A673 (cell line): ENCODE data around the gene SERPINB10. TPM values are rescaled to one million over a fixed set of nuclear protein-coding genes. Genes with fewer than 3 reads are reported as not detected.

Experiments used
- BruUV-seq: library from RNA; stranded (reverse); fragments of 400-500 nt; replicated peaks from 2 replicates; lab custom pipeline; 2021; lab: Mats Ljungman, UMichigan
- CTCF ChIA-PET: fragments of 300-600 bp; sonication (Branson Sonifier 250); formaldehyde crosslinking; loops from one replicate; lab custom pipeline; 2022; ENCODE audit warnings: antibody characterized with exemption; lab: Charles Lee
- POLR2A ChIA-PET: fragments of 300-600 bp; sonication (Branson Sonifier 250); formaldehyde crosslinking; loops from one replicate; lab custom pipeline; 2022; ENCODE audit warnings: antibody characterized with exemption; ENCODE audit not compliant: low non-redundant PET; lab: Charles Lee
- DNase-seq: peaks from one replicate; pipeline ENCODE4 v3.0.0-alpha.2; 2015; ENCODE audit warnings: low spot score
- H3K27ac ChIP-seq: fragments of 200-600 bp; sonication (generic); 2 replicates; pipeline ENCODE4 v1.5.1; 2016; ENCODE audit warnings: mixed run types, low read depth, mild to moderate bottlenecking, mixed read lengths, antibody characterized with exemption, low read length; ENCODE audit not compliant: poor library complexity, severe bottlenecking
- H3K27me3 ChIP-seq: fragments of 200-600 bp; sonication (generic); replicated peaks from 2 replicates; pipeline ENCODE4 v1.6.1; 2017; ENCODE audit warnings: mixed run types, low read depth, mild to moderate bottlenecking, mixed read lengths, antibody characterized with exemption, low read length; ENCODE audit not compliant: insufficient read depth, poor library complexity
- H3K36me3 ChIP-seq: fragments of 200-600 bp; sonication (generic); 2 replicates; pipeline ENCODE4 v1.6.1; 2016; ENCODE audit warnings: mixed run types, mild to moderate bottlenecking, mixed read lengths, antibody characterized with exemption, low read length; ENCODE audit not compliant: insufficient read depth, poor library complexity, severe bottlenecking
- H3K4me1 ChIP-seq: fragments of 200-600 bp; sonication (generic); 2 replicates; pipeline ENCODE4 v1.6.1; 2017; ENCODE audit warnings: mixed run types, mild to moderate bottlenecking, mixed read lengths, antibody characterized with exemption, low read length; ENCODE audit not compliant: insufficient read depth, poor library complexity, severe bottlenecking
- H3K4me3 ChIP-seq: fragments of 200-600 bp; sonication (generic); 2 replicates; pipeline ENCODE4 v1.5.1; 2016; ENCODE audit warnings: low read depth, mixed run types, mild to moderate bottlenecking, mixed read lengths, low read length; ENCODE audit not compliant: poor library complexity, severe bottlenecking
- H3K9me3 ChIP-seq: fragments of 200-600 bp; sonication (generic); 2 replicates; pipeline ENCODE4 v1.6.1; 2016; ENCODE audit warnings: mixed run types, low read depth, mild to moderate bottlenecking, mixed read lengths, antibody characterized with exemption, low read length; ENCODE audit not compliant: poor library complexity, severe bottlenecking
- CTCF ChIP-seq: fragments of 300-800, 200-600 bp; sonication (generic); conservative IDR thresholded peaks from 2 replicates; pipeline ENCODE4 v1.5.1; 2017; ENCODE audit warnings: low read depth, mild to moderate bottlenecking, antibody characterized with exemption, low read length, moderate library complexity, mixed read lengths
- EZH2 ChIP-seq: fragments of 200-600 bp; sonication (generic); IDR thresholded peaks from 2 replicates; pipeline ENCODE4 v1.6.1; 2017; ENCODE audit warnings: borderline replicate concordance, low read depth, mild to moderate bottlenecking, mixed read lengths, antibody characterized with exemption, low read length; ENCODE audit not compliant: poor library complexity, severe bottlenecking
- intact Hi-C: fragments of 100-400 bp; cut with micrococcal nuclease; formaldehyde crosslinking; loops from one replicate; pipeline ENCODE4 v1.10.0; 2022; ENCODE audit not compliant: unreplicated experiment
- total RNA-seq: library from RNA; stranded (reverse); gene quantifications from 2 replicates; pipeline ENCODE4 v1.2.3, GENCODE V29; 2021

Gene SERPINB10
- total RNA-seq, 1 experiment from 2014 or later: not detected

GRCh38 chr18:63860531-63860930 lies 47.2 kb upstream of the SERPINB10 start:
- TF ChIP-seq CTCF (no peak), EZH2 (no peak)
- POLR2A ChIA-PET: no interaction called here
- no peaks in the 10 kb centered on the region for H3K27me3 ChIP-seq
- no peaks in the 10 kb centered on the region for H3K4me1 ChIP-seq
- DNase-seq: no peak
- CTCF ChIA-PET: no interaction called here
- no peak overlapping the region for H3K27ac ChIP-seq
- no peaks in the 10 kb centered on the region for H3K36me3 ChIP-seq
- intact Hi-C loops: no loop called here
- no peaks in the 10 kb centered on the region for H3K9me3 ChIP-seq
- H3K4me3 ChIP-seq: no peak overlapping the region
- no TSS peak for BruUV-seq

- TF ChIP-seq CTCF (no peak), EZH2 (no peak)
- no peak overlapping the region for H3K4me3 ChIP-seq
- no peaks in the 10 kb centered on the region for H3K4me1 ChIP-seq
- H3K27me3 ChIP-seq: no peaks in the 10 kb centered on the region
- ChIA-PET CTCF (no interaction called here), POLR2A (no interaction called here)
- no peak for DNase-seq
- BruUV-seq: no TSS peak
- no peaks in the 10 kb centered on the region for H3K36me3 ChIP-seq
- intact Hi-C loops: no loop called here
- no peaks in the 10 kb centered on the region for H3K9me3 ChIP-seq
- H3K27ac ChIP-seq: no peak overlapping the region
These were observed 40.2 kb upstream of the SERPINB10 start for GRCh38 chr18:63867368-63868125.

- ChIA-PET CTCF (no interaction called here), POLR2A (no interaction called here)
- H3K27me3 ChIP-seq: no peaks in the 10 kb centered on the region
- H3K27ac ChIP-seq: no peak overlapping the region
- DNase-seq: no peak
- no peak for TF ChIP-seq EZH2
- no TSS peak for BruUV-seq
- intact Hi-C loops: no loop called here
- no peaks in the 10 kb centered on the region for H3K4me1 ChIP-seq
- H3K4me3 ChIP-seq: no peak overlapping the region
- no peaks in the 10 kb centered on the region for H3K36me3 ChIP-seq
- no peaks in the 10 kb centered on the region for H3K9me3 ChIP-seq
These were observed 39.2 kb upstream of the SERPINB10 start for GRCh38 chr18:63868546-63868945.

- no peak for DNase-seq
- Histone ChIP-seq H3K27ac (no peak overlapping the region), H3K36me3 (no peaks in the 10 kb centered on the region), H3K9me3 (no peaks in the 10 kb centered on the region), H3K4me3 (no peak overlapping the region), H3K27me3 (no peaks in the 10 kb centered on the region), H3K4me1 (no peaks in the 10 kb centered on the region)
- intact Hi-C loops: no loop called here
- ChIA-PET CTCF (no interaction called here), POLR2A (no interaction called here)
- TF ChIP-seq CTCF (no peak), EZH2 (no peak)
- BruUV-seq: no TSS peak
These were observed 38.4 kb upstream of the SERPINB10 start for GRCh38 chr18:63869374-63869773.
